SK-N-SH treated with all-trans-retinoic acid at 6 μM for 48 hours (cell line): ENCODE results near the gene GPR3.

ENCODE experiments used
- ATAC-seq: fragments of 200-7000 bp; cut with Tn5 transposase; 3 replicates; pipeline ENCODE4 v1.9.1; 2020; ENCODE audit warnings: mild to moderate bottlenecking, moderate library complexity
- ARNTL ChIP-seq: fragments of 450-650 bp; formaldehyde crosslinking; IDR thresholded peaks from 2 replicates; pipeline ENCODE4 v1.5.0; 2020; ENCODE audit warnings: low read depth, mild to moderate bottlenecking, moderate library complexity, borderline replicate concordance
- BACH2 ChIP-seq: fragments of 250-450 bp; sonication (Bioruptor Pico); IDR thresholded peaks from 2 replicates; pipeline ENCODE4 v1.9.0; 2021; ENCODE audit warnings: mild to moderate bottlenecking, borderline replicate concordance
- CSDC2 ChIP-seq: fragments of 250-450 bp; sonication (Bioruptor Pico); IDR thresholded peaks from 2 replicates; pipeline ENCODE4 v1.5.0; 2020; ENCODE audit warnings: mild to moderate bottlenecking, moderate library complexity
- ESRRG ChIP-seq: fragments of 250-450 bp; sonication (Bioruptor Pico); IDR thresholded peaks from 2 replicates; pipeline ENCODE4 v1.6.1; 2021; ENCODE audit warnings: mild to moderate bottlenecking
- GLIS3 ChIP-seq: fragments of 250-450 bp; sonication (Bioruptor Pico); IDR thresholded peaks from 2 replicates; pipeline ENCODE4 v1.5.0; 2020; ENCODE audit warnings: mild to moderate bottlenecking, moderate library complexity
- ISL1 ChIP-seq: fragments of 250-450 bp; sonication (Bioruptor Pico); IDR thresholded peaks from 2 replicates; pipeline ENCODE4 v2.1.2; 2022; ENCODE audit warnings: mild to moderate bottlenecking, moderate library complexity
- OSR1 ChIP-seq: fragments of 250-450 bp; sonication (Bioruptor Pico); IDR thresholded peaks from 2 replicates; pipeline ENCODE4 v1.8.0; 2022; ENCODE audit warnings: moderate library complexity, mild to moderate bottlenecking, inconsistent platforms
- PPARA ChIP-seq: fragments of 250-450 bp; sonication (Bioruptor Pico); IDR thresholded peaks from 2 replicates; pipeline ENCODE4 v1.5.0; 2020; ENCODE audit warnings: mild to moderate bottlenecking, borderline replicate concordance
- RARB ChIP-seq: fragments of 250-450 bp; sonication (Bioruptor Pico); IDR thresholded peaks from 2 replicates; pipeline ENCODE4 v1.8.0; 2021; ENCODE audit warnings: mild to moderate bottlenecking, moderate library complexity
- SNAI2 ChIP-seq: fragments of 250-450 bp; sonication (Bioruptor Pico); IDR thresholded peaks from 2 replicates; pipeline ENCODE4 v1.5.0; 2020; ENCODE audit warnings: mild to moderate bottlenecking, moderate library complexity
- TCF4 ChIP-seq: fragments of 250-450 bp; sonication (Bioruptor Pico); IDR thresholded peaks from 2 replicates; pipeline ENCODE4 v1.8.0; 2021; ENCODE audit warnings: mild to moderate bottlenecking, moderate library complexity, borderline replicate concordance
- TOX ChIP-seq: fragments of 250-450 bp; sonication (Bioruptor Pico); IDR thresholded peaks from 2 replicates; pipeline ENCODE4 v1.8.0; 2021; ENCODE audit warnings: mild to moderate bottlenecking, moderate library complexity, borderline replicate concordance
- ZFP3 ChIP-seq: fragments of 250-450 bp; sonication (Bioruptor Pico); IDR thresholded peaks from 2 replicates; pipeline ENCODE4 v1.5.0; 2020; ENCODE audit warnings: mild to moderate bottlenecking, moderate library complexity
- ZFP30 ChIP-seq: fragments of 450-650 bp; formaldehyde crosslinking; IDR thresholded peaks from 2 replicates; pipeline ENCODE4 v1.5.0; 2022; ENCODE audit warnings: mild to moderate bottlenecking, moderate library complexity
- ZNF565 ChIP-seq: fragments of 450-650 bp; formaldehyde crosslinking; conservative IDR thresholded peaks from 2 replicates; pipeline ENCODE4 v1.5.0; 2020; ENCODE audit warnings: low read depth, mild to moderate bottlenecking, moderate library complexity
- ZNF70 ChIP-seq: fragments of 450-650 bp; formaldehyde crosslinking; IDR thresholded peaks from 2 replicates; pipeline ENCODE4 v1.5.0; 2020; ENCODE audit warnings: mild to moderate bottlenecking, moderate library complexity
- ZNF8 ChIP-seq: fragments of 450-650 bp; formaldehyde crosslinking; IDR thresholded peaks from 2 replicates; pipeline ENCODE4 v1.5.0; 2020; ENCODE audit warnings: mild to moderate bottlenecking, moderate library complexity
- TF ChIP-seq, protein P1 (sequence below): fragments of 250-450 bp; sonication (Bioruptor Pico); IDR thresholded peaks from 2 replicates; pipeline ENCODE4 v1.5.1; 2020; ENCODE audit warnings: low read depth, mild to moderate bottlenecking, moderate library complexity
- TF ChIP-seq, protein P2 (sequence below): fragments of 250-450 bp; sonication (Bioruptor Pico); IDR thresholded peaks from 2 replicates; pipeline ENCODE4 v1.8.0; 2021; ENCODE audit warnings: low read depth, mild to moderate bottlenecking, moderate library complexity, borderline replicate concordance
- TF ChIP-seq, protein P3 (sequence below): fragments of 250-450 bp; sonication (Bioruptor Pico); IDR thresholded peaks from 2 replicates; pipeline ENCODE4 v1.5.1; 2021; ENCODE audit warnings: mild to moderate bottlenecking, moderate library complexity
- TF ChIP-seq, protein P4 (sequence below): fragments of 250-450 bp; sonication (Bioruptor Pico); IDR thresholded peaks from 2 replicates; pipeline ENCODE4 v1.8.0; 2020; ENCODE audit warnings: mild to moderate bottlenecking, moderate library complexity, borderline replicate concordance
- TF ChIP-seq, protein P5 (sequence below): fragments of 250-450 bp; sonication (Bioruptor Pico); IDR thresholded peaks from 2 replicates; pipeline ENCODE4 v1.5.0; 2020; ENCODE audit warnings: mild to moderate bottlenecking, moderate library complexity

Gene GPR3

DNA sequence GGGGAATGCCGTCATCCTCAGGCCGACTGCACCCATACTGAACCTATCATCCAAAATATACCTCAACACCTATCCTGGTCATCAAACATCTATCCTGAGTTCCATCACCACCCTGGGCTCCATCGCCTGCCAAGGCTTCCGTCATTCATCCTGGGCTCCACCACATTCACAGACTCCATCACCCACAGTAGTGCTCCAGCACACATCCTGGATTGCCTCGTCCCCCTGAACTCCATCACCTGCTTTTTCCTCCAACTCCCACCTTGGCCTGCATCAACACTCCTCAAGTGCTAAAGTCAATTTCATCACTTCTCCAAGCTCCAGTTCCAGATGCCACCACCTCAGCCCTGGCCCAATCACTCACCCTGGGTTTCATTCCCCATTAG, 33.5 kb upstream of the GPR3 start:
- TF ChIP-seq ZNF70 (no peak), PPARA (CRISPR knock-in tag) (no peak), ZFP30 (CRISPR knock-in tag) (no peak), ESRRG (CRISPR knock-in tag) (no peak), ZNF8 (no peak), RARB (no peak), GLIS3 (no peak), SNAI2 (CRISPR knock-in tag) (no peak), CSDC2 (no peak)
- TF ChIP-seq, protein P1, sequence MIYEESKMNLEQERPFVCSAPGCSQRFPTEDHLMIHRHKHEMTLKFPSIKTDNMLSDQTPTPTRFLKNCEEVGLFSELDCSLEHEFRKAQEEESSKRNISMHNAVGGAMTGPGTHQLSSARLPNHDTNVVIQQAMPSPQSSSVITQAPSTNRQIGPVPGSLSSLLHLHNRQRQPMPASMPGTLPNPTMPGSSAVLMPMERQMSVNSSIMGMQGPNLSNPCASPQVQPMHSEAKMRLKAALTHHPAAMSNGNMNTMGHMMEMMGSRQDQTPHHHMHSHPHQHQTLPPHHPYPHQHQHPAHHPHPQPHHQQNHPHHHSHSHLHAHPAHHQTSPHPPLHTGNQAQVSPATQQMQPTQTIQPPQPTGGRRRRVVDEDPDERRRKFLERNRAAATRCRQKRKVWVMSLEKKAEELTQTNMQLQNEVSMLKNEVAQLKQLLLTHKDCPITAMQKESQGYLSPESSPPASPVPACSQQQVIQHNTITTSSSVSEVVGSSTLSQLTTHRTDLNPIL (CRISPR knock-in tag), result no peak
- TF ChIP-seq, protein P2, sequence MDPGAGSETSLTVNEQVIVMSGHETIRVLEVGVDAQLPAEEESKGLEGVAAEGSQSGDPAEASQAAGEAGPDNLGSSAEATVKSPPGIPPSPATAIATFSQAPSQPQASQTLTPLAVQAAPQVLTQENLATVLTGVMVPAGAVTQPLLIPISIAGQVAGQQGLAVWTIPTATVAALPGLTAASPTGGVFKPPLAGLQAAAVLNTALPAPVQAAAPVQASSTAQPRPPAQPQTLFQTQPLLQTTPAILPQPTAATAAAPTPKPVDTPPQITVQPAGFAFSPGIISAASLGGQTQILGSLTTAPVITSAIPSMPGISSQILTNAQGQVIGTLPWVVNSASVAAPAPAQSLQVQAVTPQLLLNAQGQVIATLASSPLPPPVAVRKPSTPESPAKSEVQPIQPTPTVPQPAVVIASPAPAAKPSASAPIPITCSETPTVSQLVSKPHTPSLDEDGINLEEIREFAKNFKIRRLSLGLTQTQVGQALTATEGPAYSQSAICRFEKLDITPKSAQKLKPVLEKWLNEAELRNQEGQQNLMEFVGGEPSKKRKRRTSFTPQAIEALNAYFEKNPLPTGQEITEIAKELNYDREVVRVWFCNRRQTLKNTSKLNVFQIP (CRISPR knock-in tag), result no peak
- TF ChIP-seq, protein P3, sequence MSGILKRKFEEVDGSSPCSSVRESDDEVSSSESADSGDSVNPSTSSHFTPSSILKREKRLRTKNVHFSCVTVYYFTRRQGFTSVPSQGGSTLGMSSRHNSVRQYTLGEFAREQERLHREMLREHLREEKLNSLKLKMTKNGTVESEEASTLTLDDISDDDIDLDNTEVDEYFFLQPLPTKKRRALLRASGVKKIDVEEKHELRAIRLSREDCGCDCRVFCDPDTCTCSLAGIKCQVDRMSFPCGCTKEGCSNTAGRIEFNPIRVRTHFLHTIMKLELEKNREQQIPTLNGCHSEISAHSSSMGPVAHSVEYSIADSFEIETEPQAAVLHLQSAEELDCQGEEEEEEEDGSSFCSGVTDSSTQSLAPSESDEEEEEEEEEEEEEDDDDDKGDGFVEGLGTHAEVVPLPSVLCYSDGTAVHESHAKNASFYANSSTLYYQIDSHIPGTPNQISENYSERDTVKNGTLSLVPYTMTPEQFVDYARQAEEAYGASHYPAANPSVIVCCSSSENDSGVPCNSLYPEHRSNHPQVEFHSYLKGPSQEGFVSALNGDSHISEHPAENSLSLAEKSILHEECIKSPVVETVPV (CRISPR knock-in tag), result no peak
- no peak for ATAC-seq

DNA sequence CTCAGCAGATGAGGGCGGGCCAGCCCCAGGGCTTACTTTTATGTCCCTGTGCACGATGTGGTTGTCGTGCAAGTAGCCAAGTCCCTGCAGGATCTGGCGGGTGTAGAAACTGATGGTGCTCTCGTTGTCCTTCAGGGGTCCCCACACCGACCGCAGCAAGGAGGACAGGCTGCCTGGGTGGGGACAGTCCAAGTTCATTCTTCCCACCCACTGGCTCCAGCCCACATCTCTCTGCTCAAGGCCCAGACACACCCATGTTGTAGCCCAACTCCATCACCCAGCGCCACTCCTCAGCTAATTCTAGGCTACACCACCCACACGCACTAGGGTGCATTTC, 32.6 kb upstream of the GPR3 start:
- ATAC-seq, result no peak
- no peak for TF ChIP-seq TCF4
- no peak for TF ChIP-seq OSR1 (CRISPR knock-in tag)
- TF ChIP-seq, protein P4, sequence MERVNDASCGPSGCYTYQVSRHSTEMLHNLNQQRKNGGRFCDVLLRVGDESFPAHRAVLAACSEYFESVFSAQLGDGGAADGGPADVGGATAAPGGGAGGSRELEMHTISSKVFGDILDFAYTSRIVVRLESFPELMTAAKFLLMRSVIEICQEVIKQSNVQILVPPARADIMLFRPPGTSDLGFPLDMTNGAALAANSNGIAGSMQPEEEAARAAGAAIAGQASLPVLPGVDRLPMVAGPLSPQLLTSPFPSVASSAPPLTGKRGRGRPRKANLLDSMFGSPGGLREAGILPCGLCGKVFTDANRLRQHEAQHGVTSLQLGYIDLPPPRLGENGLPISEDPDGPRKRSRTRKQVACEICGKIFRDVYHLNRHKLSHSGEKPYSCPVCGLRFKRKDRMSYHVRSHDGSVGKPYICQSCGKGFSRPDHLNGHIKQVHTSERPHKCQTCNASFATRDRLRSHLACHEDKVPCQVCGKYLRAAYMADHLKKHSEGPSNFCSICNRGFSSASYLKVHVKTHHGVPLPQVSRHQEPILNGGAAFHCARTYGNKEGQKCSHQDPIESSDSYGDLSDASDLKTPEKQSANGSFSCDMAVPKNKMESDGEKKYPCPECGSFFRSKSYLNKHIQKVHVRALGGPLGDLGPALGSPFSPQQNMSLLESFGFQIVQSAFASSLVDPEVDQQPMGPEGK (CRISPR knock-in tag), result no peak
- no peak for TF ChIP-seq ZNF8
- TF ChIP-seq ESRRG (CRISPR knock-in tag), result no peak
- TF ChIP-seq, all 23 proteins: peak for 0

DNA sequence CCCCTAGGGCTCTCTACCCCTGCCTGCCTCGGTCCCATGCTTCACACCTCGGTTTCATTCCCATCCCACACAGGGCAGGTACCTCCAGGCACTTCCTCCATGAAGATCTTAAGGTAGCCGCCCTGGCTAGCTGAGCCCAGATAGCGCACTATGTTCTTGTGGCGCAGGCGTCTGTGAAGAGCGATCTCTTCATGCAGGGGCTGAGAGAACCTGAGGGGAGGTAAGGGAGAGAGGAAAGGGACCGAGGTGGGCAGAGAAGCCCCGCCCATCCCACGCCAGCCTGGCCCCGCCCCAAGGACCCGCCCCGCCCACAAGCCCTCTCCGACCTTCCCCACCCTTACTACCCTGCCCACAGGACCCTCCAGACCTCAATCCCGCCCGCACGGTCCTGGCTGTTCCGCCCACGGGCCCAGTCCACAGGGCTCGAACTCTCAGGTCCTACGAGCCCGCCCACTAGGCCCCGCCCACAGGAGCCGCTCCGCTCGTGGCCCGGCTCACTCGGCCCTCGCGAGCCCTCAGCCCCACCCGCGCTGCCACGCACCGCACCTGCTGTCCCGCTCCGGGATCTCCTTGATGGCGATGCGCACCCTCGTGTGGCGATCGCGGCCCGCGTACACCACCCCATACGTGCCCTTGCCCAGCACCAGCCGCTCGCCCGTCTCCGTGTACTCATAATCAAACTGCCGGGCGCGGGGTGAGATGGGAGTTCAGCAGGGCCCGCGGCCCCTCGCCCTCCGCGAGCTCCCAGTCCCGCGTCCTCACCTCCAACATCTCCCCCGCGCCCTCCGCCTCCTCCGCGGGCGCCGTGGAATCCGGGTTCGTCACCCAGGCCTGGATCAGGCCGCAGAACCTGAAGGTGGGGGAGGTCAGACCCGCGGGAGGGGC, 32.0 kb upstream of the GPR3 start:
- TF ChIP-seq ISL1 (CRISPR knock-in tag) (no peak), PPARA (CRISPR knock-in tag) (no peak), CSDC2 (no peak), ZNF70 (no peak), GLIS3 (no peak), RARB (no peak), BACH2 (no peak), ZFP3 (CRISPR knock-in tag) (no peak), TOX (CRISPR knock-in tag) (no peak), SNAI2 (CRISPR knock-in tag) (no peak), ESRRG (CRISPR knock-in tag) (no peak), OSR1 (CRISPR knock-in tag) (no peak), ARNTL (CRISPR knock-in tag) (no peak), ZNF565 (no peak), ZNF8 (no peak)
- TF ChIP-seq, protein P2 (CRISPR knock-in tag), result no peak
- TF ChIP-seq, protein P5, sequence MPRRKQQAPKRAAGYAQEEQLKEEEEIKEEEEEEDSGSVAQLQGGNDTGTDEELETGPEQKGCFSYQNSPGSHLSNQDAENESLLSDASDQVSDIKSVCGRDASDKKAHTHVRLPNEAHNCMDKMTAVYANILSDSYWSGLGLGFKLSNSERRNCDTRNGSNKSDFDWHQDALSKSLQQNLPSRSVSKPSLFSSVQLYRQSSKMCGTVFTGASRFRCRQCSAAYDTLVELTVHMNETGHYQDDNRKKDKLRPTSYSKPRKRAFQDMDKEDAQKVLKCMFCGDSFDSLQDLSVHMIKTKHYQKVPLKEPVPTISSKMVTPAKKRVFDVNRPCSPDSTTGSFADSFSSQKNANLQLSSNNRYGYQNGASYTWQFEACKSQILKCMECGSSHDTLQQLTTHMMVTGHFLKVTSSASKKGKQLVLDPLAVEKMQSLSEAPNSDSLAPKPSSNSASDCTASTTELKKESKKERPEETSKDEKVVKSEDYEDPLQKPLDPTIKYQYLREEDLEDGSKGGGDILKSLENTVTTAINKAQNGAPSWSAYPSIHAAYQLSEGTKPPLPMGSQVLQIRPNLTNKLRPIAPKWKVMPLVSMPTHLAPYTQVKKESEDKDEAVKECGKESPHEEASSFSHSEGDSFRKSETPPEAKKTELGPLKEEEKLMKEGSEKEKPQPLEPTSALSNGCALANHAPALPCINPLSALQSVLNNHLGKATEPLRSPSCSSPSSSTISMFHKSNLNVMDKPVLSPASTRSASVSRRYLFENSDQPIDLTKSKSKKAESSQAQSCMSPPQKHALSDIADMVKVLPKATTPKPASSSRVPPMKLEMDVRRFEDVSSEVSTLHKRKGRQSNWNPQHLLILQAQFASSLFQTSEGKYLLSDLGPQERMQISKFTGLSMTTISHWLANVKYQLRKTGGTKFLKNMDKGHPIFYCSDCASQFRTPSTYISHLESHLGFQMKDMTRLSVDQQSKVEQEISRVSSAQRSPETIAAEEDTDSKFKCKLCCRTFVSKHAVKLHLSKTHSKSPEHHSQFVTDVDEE (CRISPR knock-in tag), result no peak
- TF ChIP-seq, protein P1 (CRISPR knock-in tag), result no peak
- TF ChIP-seq, protein P4 (CRISPR knock-in tag), result no peak
- ATAC-seq, result no peak
